HG02938 (cell line): Measurements from ENCODE around the gene TNFRSF8.

Experiments
- ATAC-seq: cut with Tn5 transposase; IDR thresholded peaks from one replicate; pipeline ENCODE4 v1.9.1; 2021; ENCODE audit warnings: mild to moderate bottlenecking, moderate library complexity; ENCODE audit not compliant: unreplicated experiment

TNFRSF8 gene

GRCh38 chr1:12185918-12186678, 123.0 kb downstream of the TNFRSF8 start:
- no peak for ATAC-seq

GRCh38 chr1:12186679-12186985, 123.5 kb downstream of the TNFRSF8 start:
- no peak for ATAC-seq

GRCh38 chr1:12188115-12188514, 125.0 kb downstream of the TNFRSF8 start:
- ATAC-seq = no peak

- ATAC-seq = no peak
Measured at GRCh38 chr1:12188657-12189327, 125.7 kb downstream of the TNFRSF8 start.

GRCh38 chr1:12189328-12189682, 126.2 kb downstream of the TNFRSF8 start:
- ATAC-seq = no peak

DNA sequence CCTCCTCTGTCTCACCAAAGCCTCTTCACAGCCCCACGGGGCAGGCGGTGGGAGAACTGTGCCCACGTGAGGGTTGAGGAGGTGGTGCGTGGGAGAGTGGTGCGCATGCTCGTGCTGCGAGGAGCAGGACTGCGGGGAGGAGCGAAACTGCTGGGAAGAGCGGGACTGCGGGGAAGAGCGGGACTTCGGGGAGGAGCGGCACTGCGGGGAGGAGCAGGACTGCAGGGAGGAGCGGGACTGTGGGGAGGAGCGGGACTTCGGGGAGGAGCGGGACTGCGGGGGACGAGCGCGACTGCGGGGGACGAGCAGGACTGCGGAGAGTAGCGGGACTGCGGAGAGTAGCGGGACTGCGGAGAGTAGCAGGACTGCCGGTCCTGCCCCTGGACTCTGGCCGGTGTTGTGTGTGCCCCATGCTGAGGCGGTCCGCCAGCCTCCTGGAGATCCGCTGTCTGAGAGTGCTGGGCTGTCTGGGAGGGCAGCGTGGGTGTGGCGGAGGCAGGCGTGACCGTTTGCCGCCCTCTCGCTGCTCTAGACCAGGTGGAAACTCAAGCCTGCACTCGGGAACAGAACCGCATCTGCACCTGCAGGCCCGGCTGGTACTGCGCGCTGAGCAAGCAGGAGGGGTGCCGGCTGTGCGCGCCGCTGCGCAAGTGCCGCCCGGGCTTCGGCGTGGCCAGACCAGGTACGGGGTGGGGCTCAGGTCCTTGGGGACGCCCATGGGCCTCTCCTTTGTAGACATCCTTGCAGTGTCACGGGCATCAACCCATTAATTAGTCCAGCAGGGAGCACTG, 128.3 kb downstream of the TNFRSF8 start:
- no peak for ATAC-seq
